Medulla oblongata (tissue), 1 donor: ENCODE results near the gene LDB3.

Experiments used
- DNase-seq: peaks from one replicate; pipeline ENCODE4 v3.0.0-alpha.2; 2015; ENCODE audit errors: extremely low spot score

The LDB3 gene

GRCh38 chr10:86651021-86651471, 17.3 kb upstream of the LDB3 start:
- DNase-seq = no peak

GRCh38 chr10:86651631-86652331, 16.5 kb upstream of the LDB3 start:
- DNase-seq = no peak

GRCh38 chr10:86652361-86653202, 15.7 kb upstream of the LDB3 start:
- DNase-seq = no peak

- no peak for DNase-seq
These were observed 14.9 kb upstream of the LDB3 start for GRCh38 chr10:86653379-86653778.

- no peak for DNase-seq
These were observed 14.3 kb upstream of the LDB3 start for GRCh38 chr10:86653987-86654386.

- no peak for DNase-seq
These were observed 13.7 kb upstream of the LDB3 start, which contains the start of gene OPN4 for GRCh38 chr10:86654411-86655172. TSS of gene OPN4 (plus strand) at chr10:86654547. CDS start at chr10:86654784, 237 bp downstream.

- DNase-seq = no peak
These were observed 13.2 kb upstream of the LDB3 start for GRCh38 chr10:86655173-86655540.

DNA sequence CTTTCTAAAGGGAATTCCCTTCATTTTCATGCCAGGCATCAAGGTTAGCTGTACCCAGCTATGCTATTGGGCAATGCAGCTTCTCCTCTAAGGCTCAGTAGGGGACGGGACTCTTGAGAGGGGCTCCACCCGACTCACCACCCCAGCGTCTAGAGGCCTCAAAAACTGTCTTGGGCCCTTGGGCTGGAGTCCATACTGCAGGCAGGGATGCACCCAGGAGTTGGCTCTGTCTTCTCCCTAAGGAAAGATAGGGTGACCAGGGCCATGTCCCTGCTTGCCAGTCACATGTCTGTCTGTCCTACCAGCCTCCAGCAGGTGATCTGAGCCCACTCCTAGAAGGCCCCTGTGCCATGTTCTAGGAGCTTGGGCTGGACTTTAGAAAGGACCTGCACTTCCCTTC, 12.7 kb upstream of the LDB3 start:
- no peak for DNase-seq

GRCh38 chr10:86657011-86657395, 11.3 kb upstream of the LDB3 start:
- no peak for DNase-seq

DNA sequence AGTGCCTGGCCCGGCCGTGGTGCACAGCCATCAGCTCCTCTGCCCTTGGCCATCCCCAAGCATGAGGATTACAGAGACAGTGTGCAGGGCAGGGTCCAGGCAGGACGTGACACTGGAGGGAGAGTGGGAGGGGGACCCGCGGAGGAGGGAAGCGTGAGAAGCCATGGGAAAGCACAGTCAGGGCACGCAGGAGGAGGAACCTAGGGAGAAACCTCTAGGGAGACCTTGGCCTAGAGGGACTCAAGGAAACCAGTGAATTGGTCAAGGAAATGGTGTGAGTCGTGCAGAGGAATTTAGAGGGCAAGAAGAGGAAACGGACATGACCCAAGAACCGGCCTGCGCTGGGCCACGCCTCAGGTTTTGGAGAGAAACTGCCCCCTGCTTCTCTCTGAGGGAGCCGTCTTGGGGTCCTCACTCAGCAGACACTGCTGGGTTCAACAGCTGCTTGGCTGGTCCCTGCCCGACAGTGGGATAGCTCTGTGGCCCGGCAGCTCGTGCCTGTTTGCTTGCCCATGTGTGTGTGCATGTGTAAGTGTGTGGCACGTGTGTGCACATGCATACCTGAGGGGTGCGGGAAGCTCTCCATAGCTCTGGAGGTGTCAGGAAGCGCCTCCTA, 10.8 kb upstream of the LDB3 start:
- DNase-seq = no peak

GRCh38 chr10:86658261-86658741, 10.0 kb upstream of the LDB3 start:
- no peak for DNase-seq

DNA sequence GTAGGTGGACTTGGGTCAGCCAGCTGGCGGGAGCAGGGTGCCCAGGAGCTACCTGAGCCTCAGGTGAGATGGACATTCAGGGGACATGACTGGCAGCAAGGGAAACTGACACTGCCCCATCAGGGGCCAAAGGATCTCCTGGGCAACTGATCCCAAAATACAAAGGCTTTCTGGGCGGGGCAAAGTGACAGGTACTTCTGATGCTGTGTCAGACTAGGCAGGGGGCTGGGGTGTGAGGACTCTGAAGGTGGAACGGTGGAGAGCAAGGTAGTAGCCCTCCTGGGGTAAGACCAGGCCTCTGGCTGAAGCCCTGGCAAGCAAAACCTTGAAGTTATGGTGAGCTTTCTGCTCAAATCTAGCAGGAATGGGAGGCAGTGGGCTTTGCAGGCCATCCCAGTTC, 9.6 kb upstream of the LDB3 start:
- DNase-seq = no peak

DNA sequence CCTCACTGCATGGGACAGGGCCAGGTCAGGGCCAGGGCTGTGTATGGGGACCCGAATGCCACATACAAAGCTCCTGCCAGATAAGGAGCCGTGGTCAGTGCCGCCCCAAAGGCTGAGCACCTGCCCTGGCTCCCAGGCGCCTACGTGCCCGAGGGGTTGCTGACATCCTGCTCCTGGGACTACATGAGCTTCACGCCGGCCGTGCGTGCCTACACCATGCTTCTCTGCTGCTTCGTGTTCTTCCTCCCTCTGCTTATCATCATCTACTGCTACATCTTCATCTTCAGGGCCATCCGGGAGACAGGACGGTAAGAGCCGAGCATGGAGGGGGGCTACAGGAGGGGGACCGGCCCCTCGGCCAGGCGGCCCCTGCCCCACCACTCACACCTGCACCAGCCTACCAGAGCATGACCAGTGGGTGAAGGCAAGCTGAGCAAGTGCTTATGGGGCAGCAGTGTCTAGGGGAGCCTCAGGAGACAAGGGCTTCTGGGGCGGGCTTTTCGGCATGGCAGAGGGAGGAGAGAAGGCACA, 9.1 kb upstream of the LDB3 start:
- no peak for DNase-seq

DNA sequence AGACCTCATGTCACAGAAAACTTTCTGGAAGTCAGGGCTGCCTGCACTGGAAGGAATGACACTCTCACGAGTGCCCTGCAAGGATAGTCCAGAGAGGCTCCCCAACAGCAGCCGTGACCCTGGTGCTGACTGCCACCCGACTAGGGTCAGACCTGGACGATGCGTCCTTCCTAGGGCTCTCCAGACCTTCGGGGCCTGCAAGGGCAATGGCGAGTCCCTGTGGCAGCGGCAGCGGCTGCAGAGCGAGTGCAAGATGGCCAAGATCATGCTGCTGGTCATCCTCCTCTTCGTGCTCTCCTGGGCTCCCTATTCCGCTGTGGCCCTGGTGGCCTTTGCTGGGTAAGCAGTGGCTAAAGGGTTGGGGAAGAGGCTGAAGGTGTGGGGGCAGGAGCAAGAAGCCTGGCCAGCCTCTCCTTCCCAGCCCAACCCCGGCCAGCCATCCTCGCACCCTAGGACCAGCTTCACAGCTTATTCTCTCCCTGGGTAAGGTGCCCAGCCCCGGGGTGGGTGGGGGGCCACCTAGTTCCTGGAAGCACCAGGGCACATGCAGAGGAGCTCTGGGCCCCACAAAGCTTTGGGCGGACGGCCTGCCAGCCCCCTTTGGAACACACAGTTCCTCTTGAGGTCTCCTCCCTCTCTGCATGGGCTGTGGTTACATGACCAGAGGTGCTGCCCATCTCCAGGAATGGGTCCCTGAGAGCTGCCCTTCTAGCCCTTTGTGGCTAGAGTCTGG, 8.4 kb upstream of the LDB3 start:
- no peak for DNase-seq

- DNase-seq = no peak
These were observed 6.9 kb upstream of the LDB3 start for GRCh38 chr10:86661161-86662025.

DNA sequence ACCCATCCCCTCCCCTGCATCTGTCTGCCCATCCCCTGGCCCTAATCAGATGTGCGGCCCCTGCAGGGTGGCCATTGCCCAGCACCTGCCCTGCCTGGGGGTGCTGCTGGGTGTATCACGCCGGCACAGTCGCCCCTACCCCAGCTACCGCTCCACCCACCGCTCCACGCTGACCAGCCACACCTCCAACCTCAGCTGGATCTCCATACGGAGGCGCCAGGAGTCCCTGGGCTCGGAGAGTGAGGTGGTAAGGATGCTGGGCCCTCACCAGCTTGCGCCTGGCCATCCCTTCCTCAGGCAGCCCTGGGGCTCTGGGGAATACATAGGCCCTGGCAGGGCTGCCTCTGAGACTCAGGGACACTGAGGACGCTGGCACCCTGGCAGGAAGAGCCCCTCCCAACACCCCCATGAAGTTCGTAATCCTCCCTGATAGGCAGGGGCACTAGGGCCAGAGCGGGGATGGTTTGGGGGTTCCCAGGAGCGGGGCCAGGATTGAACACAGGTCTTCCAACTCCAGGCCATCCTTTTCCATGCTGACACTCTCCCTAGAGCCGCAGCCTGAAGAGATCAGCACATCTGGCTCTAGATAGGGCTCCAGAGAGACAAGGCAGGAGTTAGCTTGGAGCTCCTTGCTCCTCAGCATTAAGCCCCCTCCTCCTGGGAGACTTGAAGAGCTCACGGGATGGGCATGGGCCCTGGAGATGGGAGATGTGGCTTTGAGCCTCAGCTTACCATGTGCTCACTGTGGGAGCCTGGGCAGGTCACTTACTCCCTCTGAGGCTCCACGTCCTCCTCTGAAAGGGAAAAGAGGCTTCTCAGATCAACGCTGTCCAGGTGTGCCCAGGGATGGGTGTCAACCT, 5.9 kb upstream of the LDB3 start:
- DNase-seq = no peak

DNA sequence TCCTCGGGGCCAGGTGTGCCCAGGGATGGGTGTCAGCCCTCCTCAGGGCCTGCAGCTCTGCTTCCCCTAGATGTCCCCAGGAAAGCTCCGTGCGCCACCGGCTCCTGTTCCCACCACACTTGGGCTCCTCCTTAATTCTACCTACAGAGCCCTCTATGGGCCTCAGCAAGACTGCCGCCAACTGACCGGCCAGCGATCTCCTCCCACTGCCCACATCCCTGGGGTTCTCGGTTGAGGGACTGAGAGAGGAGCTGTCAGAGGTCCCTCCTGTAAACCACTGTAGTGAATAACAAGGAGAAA, 5.3 kb upstream of the LDB3 start:
- DNase-seq = no peak

DNA sequence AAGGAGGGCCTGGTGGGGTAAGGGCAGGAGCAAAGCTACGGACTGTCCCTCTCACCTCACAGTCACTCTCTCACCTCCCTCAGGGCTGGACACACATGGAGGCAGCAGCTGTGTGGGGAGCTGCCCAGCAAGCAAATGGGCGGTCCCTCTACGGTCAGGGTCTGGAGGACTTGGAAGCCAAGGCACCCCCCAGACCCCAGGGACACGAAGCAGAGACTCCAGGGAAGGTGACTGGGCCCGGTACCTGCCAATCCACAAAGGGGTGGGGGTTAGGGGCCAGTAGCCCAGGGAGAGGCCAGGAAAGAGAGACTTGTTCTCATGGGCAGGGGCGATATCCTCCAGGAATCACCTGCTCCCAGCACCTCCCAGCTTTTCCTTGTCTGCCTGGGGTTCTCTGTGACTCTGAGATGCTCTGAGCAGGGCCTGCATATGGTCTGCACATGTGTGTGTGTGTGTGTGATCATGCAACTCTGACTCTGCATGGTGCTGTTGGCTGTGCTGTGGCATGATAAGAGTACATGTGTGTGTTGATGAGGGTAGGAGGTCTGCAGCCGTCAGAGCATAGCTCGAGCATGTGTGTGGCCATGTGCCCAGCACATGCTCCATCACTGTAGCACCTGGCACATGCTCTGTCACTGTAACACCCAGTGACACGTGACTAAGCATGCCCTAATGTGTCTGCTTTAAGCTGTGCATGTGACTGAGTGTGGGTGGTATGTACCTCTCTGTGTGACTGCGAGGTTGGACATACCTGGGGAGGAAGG, 4.6 kb upstream of the LDB3 start:
- no peak for DNase-seq
